ENCODE results near the gene AFAP1.

The AFAP1 gene

DNA sequence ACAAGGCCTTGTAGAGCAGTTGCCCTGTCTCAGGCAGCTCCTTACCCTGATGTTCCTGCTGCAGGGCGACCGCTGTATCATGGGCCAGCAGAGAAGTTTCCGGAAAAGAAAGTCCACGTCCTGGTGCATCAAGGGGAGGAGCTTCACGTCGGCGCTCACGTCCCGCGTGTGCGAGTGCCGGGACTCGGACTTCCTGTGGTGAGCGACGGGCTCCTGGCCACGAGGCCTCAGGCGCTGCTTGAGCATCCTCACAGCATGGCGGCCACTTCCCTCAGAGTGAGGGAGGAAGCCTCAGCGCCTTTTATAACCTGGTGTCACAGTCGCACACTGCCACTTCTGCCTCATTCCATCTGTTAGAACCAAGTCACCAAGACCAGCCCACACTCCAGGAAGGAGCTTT is 225.5 kb downstream of the AFAP1 start:
- TF ChIP-seq FOXM1 (IDR thresholded peaks at IDR 0.05; ENCODE audit: borderline replicate concordance) (no peak), NFRKB (IDR thresholded peaks at IDR 0.05) (no peak), FOXA1 (IDR thresholded peaks at IDR 0.05) (no peak), LEF1 (IDR thresholded peaks at IDR 0.05; ENCODE audit: borderline replicate concordance) (no peak), ARNT (IDR thresholded peaks at IDR 0.05) (no peak), ELF4 (IDR thresholded peaks at IDR 0.05) (no peak), L3MBTL2 (conservative IDR thresholded peaks at IDR 0.05) (no peak), CTBP1 (IDR thresholded peaks at IDR 0.05; ENCODE audit: borderline replicate concordance) (no peak), SUZ12 (IDR thresholded peaks at IDR 0.05) (no peak), SP1 (IDR thresholded peaks at IDR 0.05) (no peak)
- TF ChIP-seq, protein P1, sequence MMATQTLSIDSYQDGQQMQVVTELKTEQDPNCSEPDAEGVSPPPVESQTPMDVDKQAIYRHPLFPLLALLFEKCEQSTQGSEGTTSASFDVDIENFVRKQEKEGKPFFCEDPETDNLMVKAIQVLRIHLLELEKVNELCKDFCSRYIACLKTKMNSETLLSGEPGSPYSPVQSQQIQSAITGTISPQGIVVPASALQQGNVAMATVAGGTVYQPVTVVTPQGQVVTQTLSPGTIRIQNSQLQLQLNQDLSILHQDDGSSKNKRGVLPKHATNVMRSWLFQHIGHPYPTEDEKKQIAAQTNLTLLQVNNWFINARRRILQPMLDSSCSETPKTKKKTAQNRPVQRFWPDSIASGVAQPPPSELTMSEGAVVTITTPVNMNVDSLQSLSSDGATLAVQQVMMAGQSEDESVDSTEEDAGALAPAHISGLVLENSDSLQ (IDR thresholded peaks at IDR 0.05), result no peak
- ChIA-PET CTCF (no interaction called here), POLR2A (no interaction called here)
- no peak for DNase-seq (ENCODE audit: extremely low spot score)

DNA sequence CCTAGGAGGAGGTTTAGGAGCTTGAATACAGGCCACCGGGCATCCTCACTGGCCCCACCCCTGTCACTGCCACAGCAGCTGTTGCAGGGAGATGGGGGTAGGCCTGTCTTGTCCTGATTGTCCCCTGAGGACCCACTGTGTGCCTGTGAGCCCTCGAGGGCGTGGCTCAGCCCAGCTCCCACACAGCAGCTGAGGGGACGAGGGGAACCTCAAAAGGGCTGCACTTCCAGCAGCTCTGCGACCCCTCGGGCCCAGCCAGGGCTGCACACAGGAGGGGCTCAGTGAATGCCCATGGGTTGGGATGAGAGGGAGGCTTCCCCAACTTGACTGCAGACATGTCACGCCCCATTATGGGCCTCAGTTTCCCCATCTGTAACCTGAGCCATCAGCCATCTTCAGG is 225.9 kb downstream of the AFAP1 start:
- no peak for DNase-seq (ENCODE audit: extremely low spot score)
- ChIA-PET CTCF (no interaction called here), POLR2A (no interaction called here)
- TF ChIP-seq BHLHE40 (IDR thresholded peaks at IDR 0.05; ENCODE audit: borderline replicate concordance) (no peak), CTBP1 (IDR thresholded peaks at IDR 0.05; ENCODE audit: borderline replicate concordance) (no peak), ZNF384 (IDR thresholded peaks at IDR 0.05) (no peak), FOXK2 (IDR thresholded peaks at IDR 0.05) (no peak), SUZ12 (IDR thresholded peaks at IDR 0.05) (no peak), TARDBP (IDR thresholded peaks at IDR 0.05) (no peak), ELF4 (IDR thresholded peaks at IDR 0.05) (no peak), ARNT (IDR thresholded peaks at IDR 0.05) (no peak), HDGF (IDR thresholded peaks at IDR 0.05; ENCODE audit: borderline replicate concordance) (no peak), FOXA1 (IDR thresholded peaks at IDR 0.05) (no peak)

DNA sequence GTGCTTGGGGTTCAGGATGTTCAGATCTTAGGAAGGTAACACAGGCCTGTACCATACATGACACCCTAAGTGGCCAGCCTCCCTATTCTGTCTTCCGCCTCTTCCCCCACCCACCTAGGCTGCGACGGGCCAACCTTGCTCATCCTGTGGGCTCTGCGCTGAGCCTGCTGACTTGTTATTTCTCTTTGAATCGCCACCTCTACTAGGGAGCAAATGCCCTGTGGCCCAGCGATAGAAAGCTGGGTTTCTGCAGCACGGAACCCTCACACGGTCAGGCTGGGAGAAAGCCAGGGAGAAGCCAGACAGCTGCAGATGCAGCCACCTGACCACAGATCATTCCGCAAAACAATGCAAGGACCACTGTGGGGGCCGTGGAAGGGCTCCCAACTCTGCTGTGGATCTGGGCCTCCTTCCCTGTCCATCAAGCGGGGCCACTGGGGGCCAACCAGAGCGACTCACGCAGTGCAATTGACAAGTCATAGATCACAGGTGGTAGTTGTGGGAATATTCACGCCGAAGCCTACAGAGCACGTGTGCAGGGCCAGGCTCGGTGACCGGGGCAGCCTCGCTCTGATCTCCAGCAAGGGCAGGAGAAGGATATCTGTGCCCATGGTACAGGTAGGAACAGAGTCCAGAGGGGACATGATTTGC is 227.5 kb downstream of the AFAP1 start:
- ChIA-PET CTCF (no interaction called here), POLR2A (no interaction called here)
- DNase-seq (ENCODE audit: extremely low spot score), result no peak
- TF ChIP-seq BHLHE40 (IDR thresholded peaks at IDR 0.05; ENCODE audit: borderline replicate concordance) (no peak), L3MBTL2 (conservative IDR thresholded peaks at IDR 0.05) (no peak), FOXA1 (IDR thresholded peaks at IDR 0.05) (no peak), FOXK2 (IDR thresholded peaks at IDR 0.05) (no peak), NFRKB (IDR thresholded peaks at IDR 0.05) (no peak), ZNF384 (IDR thresholded peaks at IDR 0.05) (no peak), SUZ12 (IDR thresholded peaks at IDR 0.05) (no peak), TARDBP (IDR thresholded peaks at IDR 0.05) (no peak), CTBP1 (IDR thresholded peaks at IDR 0.05; ENCODE audit: borderline replicate concordance) (no peak), LEF1 (IDR thresholded peaks at IDR 0.05; ENCODE audit: borderline replicate concordance) (no peak), HDGF (IDR thresholded peaks at IDR 0.05; ENCODE audit: borderline replicate concordance) (no peak), ARNT (IDR thresholded peaks at IDR 0.05) (no peak), FOXM1 (IDR thresholded peaks at IDR 0.05; ENCODE audit: borderline replicate concordance) (no peak), ELF4 (IDR thresholded peaks at IDR 0.05) (no peak)
- TF ChIP-seq, protein P1 (IDR thresholded peaks at IDR 0.05), result no peak

DNA sequence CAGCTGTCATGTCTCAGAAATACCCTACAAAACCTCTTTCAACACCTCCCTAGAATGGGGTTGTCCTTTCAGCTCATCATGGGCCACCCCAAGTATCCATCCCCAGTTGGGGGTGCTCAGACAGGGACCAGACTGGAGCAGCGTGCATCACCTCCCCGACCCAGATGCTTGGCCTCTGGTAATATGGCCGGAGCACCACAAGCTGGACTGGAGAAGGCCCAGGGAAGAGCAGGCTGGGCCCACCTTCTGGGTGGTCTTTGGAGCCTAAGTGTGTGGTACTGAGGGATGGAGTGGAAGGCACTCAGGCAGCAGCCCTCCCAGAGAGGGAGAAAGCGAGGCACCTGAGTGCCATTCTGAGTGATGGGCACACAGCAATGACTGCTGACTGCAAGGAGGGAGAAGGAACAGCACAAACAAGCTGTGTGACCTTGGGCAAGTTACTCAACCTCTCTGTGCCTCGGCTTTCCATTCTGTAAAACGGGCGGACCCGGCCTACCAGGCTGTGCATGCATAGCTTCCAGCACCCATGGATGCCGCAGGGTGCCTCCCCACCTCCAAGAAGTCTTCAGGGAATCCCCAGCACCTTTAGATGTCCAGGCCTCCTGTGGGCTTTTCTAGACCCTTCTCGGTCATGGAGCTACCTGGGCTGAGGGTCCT is 228.2 kb downstream of the AFAP1 start:
- ChIA-PET POLR2A (no interaction called here), CTCF (interaction anchor here (0.6 kb wide), 1 partner anchor 253 kb away, joined by 4 read pairs; no protein-coding TSS in a partner anchor)
- no peak for DNase-seq (ENCODE audit: extremely low spot score)
- no peak for TF ChIP-seq ARNT (IDR thresholded peaks at IDR 0.05)
- no peak for TF ChIP-seq TARDBP (IDR thresholded peaks at IDR 0.05)
- TF ChIP-seq FOXA1 (IDR thresholded peaks at IDR 0.05), result no peak
- TF ChIP-seq NFRKB (IDR thresholded peaks at IDR 0.05), result no peak
- TF ChIP-seq L3MBTL2 (conservative IDR thresholded peaks at IDR 0.05), result no peak
- TF ChIP-seq FOXK2 (IDR thresholded peaks at IDR 0.05), result no peak
- TF ChIP-seq FOXM1 (IDR thresholded peaks at IDR 0.05; ENCODE audit: borderline replicate concordance), result no peak
- TF ChIP-seq BHLHE40 (IDR thresholded peaks at IDR 0.05; ENCODE audit: borderline replicate concordance), result no peak
- no peak for TF ChIP-seq CTBP1 (IDR thresholded peaks at IDR 0.05; ENCODE audit: borderline replicate concordance)
- no peak for TF ChIP-seq ZNF384 (IDR thresholded peaks at IDR 0.05)
- TF ChIP-seq ELF4 (IDR thresholded peaks at IDR 0.05), result no peak
- TF ChIP-seq SUZ12 (IDR thresholded peaks at IDR 0.05), result no peak
- no peak for TF ChIP-seq LEF1 (IDR thresholded peaks at IDR 0.05; ENCODE audit: borderline replicate concordance)
- no peak for TF ChIP-seq HDGF (IDR thresholded peaks at IDR 0.05; ENCODE audit: borderline replicate concordance)
- TF ChIP-seq, protein P1 (IDR thresholded peaks at IDR 0.05), result no peak
- TF ChIP-seq SP1 (IDR thresholded peaks at IDR 0.05), result no peak

DNA sequence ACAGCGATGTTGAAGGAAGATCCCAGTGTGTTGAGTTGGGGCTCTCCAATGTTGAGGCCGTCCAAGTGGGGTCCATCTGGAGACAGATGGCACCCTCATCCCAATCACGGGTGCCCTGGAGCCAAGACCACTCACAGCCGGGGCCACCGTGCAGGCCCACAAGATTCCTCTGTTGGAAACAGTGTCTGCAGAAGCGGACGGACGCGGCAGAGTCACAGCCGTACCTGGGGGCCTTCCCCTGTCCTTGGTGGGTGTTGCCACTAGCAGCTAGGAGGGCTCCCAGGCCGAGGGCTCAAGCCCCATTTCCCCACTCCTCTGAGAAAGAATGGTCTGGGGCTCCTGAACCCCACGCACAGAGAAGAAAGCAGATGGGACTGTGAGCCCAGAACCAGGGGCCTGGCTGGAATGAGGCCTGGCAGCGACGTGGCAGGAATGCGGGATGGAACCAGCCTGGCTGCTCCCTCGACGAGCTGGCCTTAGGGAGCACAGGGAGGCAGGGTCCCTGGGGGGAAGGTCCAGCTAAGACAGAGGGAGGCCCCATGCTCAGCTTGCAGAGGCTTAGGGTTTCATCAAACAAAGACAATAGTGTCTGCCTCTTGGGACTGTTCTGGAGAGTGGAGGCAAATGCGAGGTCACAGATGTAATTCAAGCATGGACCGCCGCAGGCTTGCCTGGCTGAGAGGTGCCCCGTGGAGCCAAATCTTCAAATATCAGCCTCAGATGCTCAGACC is 228.9 kb downstream of the AFAP1 start:
- DNase-seq (ENCODE audit: extremely low spot score), result no peak
- ChIA-PET POLR2A (no interaction called here), CTCF (interaction anchor here (0.6 kb wide), 1 partner anchor 252 kb away, joined by 4 read pairs; no protein-coding TSS in a partner anchor)
- TF ChIP-seq LEF1 (IDR thresholded peaks at IDR 0.05; ENCODE audit: borderline replicate concordance), result no peak
- TF ChIP-seq, protein P1 (IDR thresholded peaks at IDR 0.05), result no peak
- TF ChIP-seq FOXM1 (IDR thresholded peaks at IDR 0.05; ENCODE audit: borderline replicate concordance), result no peak
- no peak for TF ChIP-seq SUZ12 (IDR thresholded peaks at IDR 0.05)
- TF ChIP-seq ELF4 (IDR thresholded peaks at IDR 0.05), result no peak
- TF ChIP-seq FOXA1 (IDR thresholded peaks at IDR 0.05), result no peak
- TF ChIP-seq HDGF (IDR thresholded peaks at IDR 0.05; ENCODE audit: borderline replicate concordance), result no peak
- TF ChIP-seq SP1 (IDR thresholded peaks at IDR 0.05), result no peak
- TF ChIP-seq TARDBP (IDR thresholded peaks at IDR 0.05), result no peak
- TF ChIP-seq ARNT (IDR thresholded peaks at IDR 0.05), result no peak
- no peak for TF ChIP-seq BHLHE40 (IDR thresholded peaks at IDR 0.05; ENCODE audit: borderline replicate concordance)
- no peak for TF ChIP-seq FOXK2 (IDR thresholded peaks at IDR 0.05)
- no peak for TF ChIP-seq NFRKB (IDR thresholded peaks at IDR 0.05)
- TF ChIP-seq CTBP1 (IDR thresholded peaks at IDR 0.05; ENCODE audit: borderline replicate concordance), result no peak
- TF ChIP-seq L3MBTL2 (conservative IDR thresholded peaks at IDR 0.05), result no peak
- TF ChIP-seq ZNF384 (IDR thresholded peaks at IDR 0.05), result no peak
